ENCODE measurements around the gene ANKIB1.

The ANKIB1 gene

DNA sequence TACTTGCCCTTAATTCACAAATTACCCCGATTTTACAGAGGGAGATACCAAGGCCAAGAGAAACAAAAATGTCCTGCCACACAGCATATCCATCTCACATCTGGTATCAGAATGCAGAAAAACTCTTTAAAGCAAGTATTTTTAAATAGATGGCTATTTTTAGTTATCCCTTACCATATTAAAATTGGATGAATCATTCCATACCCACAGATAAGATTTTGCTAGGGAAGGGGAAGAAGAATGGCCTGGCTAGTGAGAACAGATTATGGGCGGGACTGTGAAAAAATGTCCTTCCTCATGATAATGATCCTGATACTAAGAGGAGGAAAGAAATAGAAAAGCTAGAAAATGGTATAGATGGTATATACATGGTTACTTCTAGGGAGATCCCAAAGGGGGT is 121.0 kb downstream of the ANKIB1 start:
- DNase-seq: no peak
- peaks cover 38% of the 10 kb centered on the region for H3K36me3 Mint-ChIP-seq (ENCODE audit: low read depth)
- no peaks in the 10 kb centered on the region for H3K4me1 Mint-ChIP-seq
- TF ChIP-seq CTCF (IDR thresholded peaks at IDR 0.05): no peak
- no peak overlapping the region for H3K27ac Mint-ChIP-seq
- H3K4me3 Mint-ChIP-seq: no peak overlapping the region
- no peaks in the 10 kb centered on the region for H3K27me3 Mint-ChIP-seq (ENCODE audit: low read depth, poor library complexity)
- no peaks in the 10 kb centered on the region for H3K9me3 Mint-ChIP-seq

- no peaks in the 10 kb centered on the region for H3K4me1 Mint-ChIP-seq
- TF ChIP-seq CTCF (IDR thresholded peaks at IDR 0.05): no peak
- no peaks in the 10 kb centered on the region for H3K9me3 Mint-ChIP-seq
- no peaks in the 10 kb centered on the region for H3K27me3 Mint-ChIP-seq (ENCODE audit: low read depth, poor library complexity)
- no peak for DNase-seq
- peaks cover 33% of the 10 kb centered on the region for H3K36me3 Mint-ChIP-seq (ENCODE audit: low read depth)
- H3K27ac Mint-ChIP-seq: no peak overlapping the region
- H3K4me3 Mint-ChIP-seq: no peak overlapping the region
Measured at GRCh38 chr7:92368741-92369140, 123.0 kb downstream of the ANKIB1 start.

DNA sequence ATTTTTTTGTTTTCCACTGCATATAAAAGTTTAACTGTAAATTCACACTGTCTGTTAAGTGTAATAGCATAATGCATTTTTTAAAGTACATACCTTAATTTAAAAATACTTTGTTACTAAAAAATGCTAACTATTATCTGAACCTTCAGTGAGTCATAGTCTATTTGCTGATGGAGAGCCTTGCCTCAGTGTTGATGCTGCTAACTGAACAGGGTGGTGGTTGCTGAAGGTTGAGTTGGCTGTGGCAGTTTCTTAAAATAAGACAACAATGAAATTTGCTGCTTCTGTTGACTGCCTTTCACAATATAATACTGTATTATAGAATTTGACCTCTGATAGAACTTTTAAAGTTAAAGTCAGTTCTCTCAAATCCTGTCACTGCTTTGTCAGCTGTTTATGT is 129.2 kb downstream of the ANKIB1 start:
- Mint-ChIP-seq H3K27me3 (ENCODE audit: low read depth, poor library complexity) (peaks cover 4% of the 10 kb centered on the region), H3K36me3 (ENCODE audit: low read depth) (peaks cover 42% of the 10 kb centered on the region), H3K27ac (no peak overlapping the region), H3K9me3 (peaks cover 22% of the 10 kb centered on the region), H3K4me3 (no peak overlapping the region), H3K4me1 (no peaks in the 10 kb centered on the region)
- TF ChIP-seq CTCF (IDR thresholded peaks at IDR 0.05): no peak
- DNase-seq: no peak

DNA sequence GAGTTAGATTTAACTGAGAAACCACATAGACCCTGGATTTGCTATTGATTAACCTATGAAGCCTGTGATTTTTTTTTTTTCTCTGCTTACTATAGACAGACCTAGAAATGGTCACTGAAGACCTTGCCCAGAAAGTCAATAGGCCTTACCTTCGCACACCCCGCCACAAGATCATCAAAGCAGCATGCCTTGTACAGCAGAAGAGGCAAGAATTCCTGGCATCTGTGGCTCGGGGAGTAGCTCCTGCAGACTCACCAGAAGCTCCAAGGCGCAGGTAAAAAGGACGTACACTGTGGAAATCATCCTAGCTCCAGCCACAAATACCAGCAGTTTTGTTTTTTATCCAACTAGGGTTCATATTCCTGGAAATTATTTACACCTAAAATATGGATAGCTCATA is 145.3 kb downstream of the ANKIB1 start:
- H3K4me3 Mint-ChIP-seq: no peak overlapping the region
- DNase-seq: no peak
- TF ChIP-seq CTCF (IDR thresholded peaks at IDR 0.05): no peak
- no peaks in the 10 kb centered on the region for H3K27me3 Mint-ChIP-seq (ENCODE audit: low read depth, poor library complexity)
- H3K9me3 Mint-ChIP-seq: no peaks in the 10 kb centered on the region
- H3K4me1 Mint-ChIP-seq: no peaks in the 10 kb centered on the region
- peaks cover 27% of the 10 kb centered on the region for H3K36me3 Mint-ChIP-seq (ENCODE audit: low read depth)
- H3K27ac Mint-ChIP-seq: peak overlapping the region; percentile 59

DNA sequence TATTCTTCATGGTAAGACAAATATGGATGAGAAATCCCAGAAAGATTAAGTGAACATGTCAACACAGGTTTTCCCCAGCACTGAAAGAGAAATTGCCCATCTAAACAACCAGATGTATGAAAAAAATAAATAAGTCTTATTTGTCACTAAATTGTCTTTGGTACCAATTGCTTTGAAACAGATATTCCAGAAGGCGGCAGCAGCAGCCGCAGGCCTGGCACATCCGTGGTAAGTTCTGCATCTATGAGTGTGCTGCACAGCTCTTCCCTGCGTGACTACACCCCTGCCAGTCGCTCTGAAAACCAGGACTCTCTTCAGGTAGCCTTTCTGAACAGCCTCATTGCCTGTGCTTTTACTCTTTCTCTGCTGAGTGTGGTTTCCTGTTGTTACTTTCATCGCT is 151.8 kb downstream of the ANKIB1 start:
- no peak overlapping the region for H3K4me3 Mint-ChIP-seq
- no peak overlapping the region for H3K27ac Mint-ChIP-seq
- no peaks in the 10 kb centered on the region for H3K27me3 Mint-ChIP-seq (ENCODE audit: low read depth, poor library complexity)
- DNase-seq: no peak
- H3K4me1 Mint-ChIP-seq: peaks cover 1% of the 10 kb centered on the region
- TF ChIP-seq CTCF (IDR thresholded peaks at IDR 0.05): no peak
- H3K36me3 Mint-ChIP-seq (ENCODE audit: low read depth): peaks cover 18% of the 10 kb centered on the region
- no peaks in the 10 kb centered on the region for H3K9me3 Mint-ChIP-seq

GRCh38 chr7:92400013-92400412 is 154.2 kb downstream of the ANKIB1 start:
- no peak overlapping the region for H3K27ac Mint-ChIP-seq
- H3K36me3 Mint-ChIP-seq (ENCODE audit: low read depth): peaks cover 18% of the 10 kb centered on the region
- H3K9me3 Mint-ChIP-seq: no peaks in the 10 kb centered on the region
- no peaks in the 10 kb centered on the region for H3K27me3 Mint-ChIP-seq (ENCODE audit: low read depth, poor library complexity)
- no peak overlapping the region for H3K4me3 Mint-ChIP-seq
- TF ChIP-seq CTCF (IDR thresholded peaks at IDR 0.05): no peak
- peaks cover 12% of the 10 kb centered on the region for H3K4me1 Mint-ChIP-seq
- no peak for DNase-seq
